ENCODE results near the gene ZCCHC24. TPM values are rescaled to one million over a fixed set of nuclear protein-coding genes. Genes with fewer than 3 reads are reported as not detected.

Gene ZCCHC24
- total RNA-seq, 4 donors from 2014 or later, result 37.6 to 75.7 (median 48.7) TPM

- TF ChIP-seq, protein P1, sequence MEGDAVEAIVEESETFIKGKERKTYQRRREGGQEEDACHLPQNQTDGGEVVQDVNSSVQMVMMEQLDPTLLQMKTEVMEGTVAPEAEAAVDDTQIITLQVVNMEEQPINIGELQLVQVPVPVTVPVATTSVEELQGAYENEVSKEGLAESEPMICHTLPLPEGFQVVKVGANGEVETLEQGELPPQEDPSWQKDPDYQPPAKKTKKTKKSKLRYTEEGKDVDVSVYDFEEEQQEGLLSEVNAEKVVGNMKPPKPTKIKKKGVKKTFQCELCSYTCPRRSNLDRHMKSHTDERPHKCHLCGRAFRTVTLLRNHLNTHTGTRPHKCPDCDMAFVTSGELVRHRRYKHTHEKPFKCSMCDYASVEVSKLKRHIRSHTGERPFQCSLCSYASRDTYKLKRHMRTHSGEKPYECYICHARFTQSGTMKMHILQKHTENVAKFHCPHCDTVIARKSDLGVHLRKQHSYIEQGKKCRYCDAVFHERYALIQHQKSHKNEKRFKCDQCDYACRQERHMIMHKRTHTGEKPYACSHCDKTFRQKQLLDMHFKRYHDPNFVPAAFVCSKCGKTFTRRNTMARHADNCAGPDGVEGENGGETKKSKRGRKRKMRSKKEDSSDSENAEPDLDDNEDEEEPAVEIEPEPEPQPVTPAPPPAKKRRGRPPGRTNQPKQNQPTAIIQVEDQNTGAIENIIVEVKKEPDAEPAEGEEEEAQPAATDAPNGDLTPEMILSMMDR (IDR thresholded peaks at IDR 0.05; ENCODE audit: low read depth), result no peak
Observed at GRCh38 chr10:79393221-79393923, 52.1 kb downstream of the ZCCHC24 start.

GRCh38 chr10:79392506-79393176, 52.8 kb downstream of the ZCCHC24 start:
- TF ChIP-seq, protein P1 (IDR thresholded peaks at IDR 0.05; ENCODE audit: low read depth), result no peak

- TF ChIP-seq, protein P1 (IDR thresholded peaks at IDR 0.05; ENCODE audit: low read depth), result no peak
Observed at GRCh38 chr10:79392020-79392398, 53.4 kb downstream of the ZCCHC24 start.

DNA sequence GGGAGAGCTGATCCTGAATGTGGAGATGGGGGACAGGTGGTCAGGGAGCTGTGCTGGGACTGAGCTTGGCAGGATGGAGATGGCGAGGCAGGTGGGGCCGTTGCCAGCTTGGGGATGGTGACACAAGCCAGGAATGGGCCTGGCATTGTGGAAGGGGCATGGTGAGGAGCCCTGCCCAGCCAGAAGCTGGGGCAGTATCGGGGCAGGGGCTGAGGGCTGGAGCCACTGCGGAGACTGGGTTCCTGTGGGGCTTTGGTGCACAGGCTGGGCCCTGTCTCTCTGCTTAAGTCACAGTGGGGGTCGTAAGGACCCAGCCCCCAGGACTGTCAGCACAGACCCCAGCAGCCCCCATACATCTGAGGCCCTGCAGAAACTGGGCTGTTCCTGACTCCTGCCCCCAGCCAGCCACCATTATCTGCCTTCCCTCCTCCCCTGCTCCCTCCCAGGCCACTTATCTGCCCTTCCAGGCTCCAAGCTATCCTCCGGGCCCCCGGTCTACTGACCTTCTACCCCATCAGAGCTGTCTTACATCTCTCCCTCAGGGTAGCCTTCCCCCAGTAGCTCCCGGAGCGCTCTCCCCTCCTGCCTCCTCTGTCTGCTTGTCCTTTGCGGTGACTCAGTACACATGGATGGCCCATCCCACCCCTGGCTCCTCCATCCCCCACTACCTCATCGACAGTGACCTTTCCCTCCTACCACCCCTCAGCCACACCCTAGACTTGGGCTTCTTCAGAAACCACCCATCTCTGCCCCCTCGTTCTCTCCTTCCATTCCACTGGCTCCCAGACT, 54.0 kb downstream of the ZCCHC24 start:
- TF ChIP-seq, protein P1 (IDR thresholded peaks at IDR 0.05; ENCODE audit: low read depth), result no peak

DNA sequence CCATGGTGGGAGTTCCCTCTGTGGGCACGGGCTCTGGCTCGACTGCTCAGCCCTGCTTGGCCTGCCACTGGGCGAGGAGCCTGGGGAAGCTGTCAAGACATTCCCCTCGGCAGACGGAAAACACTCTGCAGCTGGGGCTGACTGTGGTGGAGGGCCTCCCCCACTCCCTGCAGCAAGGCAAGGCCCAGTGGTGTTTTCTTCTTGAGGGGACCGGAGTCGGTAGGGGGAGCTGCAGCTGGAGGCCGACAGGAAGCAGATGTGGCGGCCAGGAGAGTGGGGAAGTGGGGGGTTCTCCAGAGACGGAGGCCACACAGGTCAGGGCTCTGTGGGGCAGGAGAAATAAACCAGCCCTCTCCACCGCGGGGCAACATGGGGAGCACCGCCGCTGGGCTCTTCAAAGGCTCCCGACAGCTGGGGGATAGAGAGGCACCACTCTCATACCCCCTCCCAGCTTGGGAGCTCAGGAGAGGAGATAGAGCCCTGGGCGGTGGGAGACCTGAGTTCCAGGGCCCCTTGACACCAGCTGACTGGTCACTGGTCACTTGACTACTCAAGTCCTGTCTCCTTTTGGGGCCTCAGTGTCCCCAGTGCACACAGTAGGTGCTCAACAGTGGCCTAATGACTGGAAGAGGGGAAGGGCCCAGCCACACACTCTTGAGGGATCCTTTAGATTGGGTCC, 54.7 kb downstream of the ZCCHC24 start:
- TF ChIP-seq, protein P1 (IDR thresholded peaks at IDR 0.05; ENCODE audit: low read depth), result no peak

- TF ChIP-seq, protein P1 (IDR thresholded peaks at IDR 0.05; ENCODE audit: low read depth), result no peak
Observed at GRCh38 chr10:79390057-79390456, 55.4 kb downstream of the ZCCHC24 start.
